Stimulated activated CD4-positive, alpha-beta T cell treated with anti-CD3 and anti-CD28 coated beads, Interleukin-12 subunit alpha, Interleukin-12 subunit beta, amount 100 ng/mL, for 24 hours (primary cell): ENCODE data around the gene PNPT1.

Experiments used
- DNase-seq, 2 experiments: peaks; one replicate each; pipeline ENCODE4 v3.0.0-alpha.2; 2020; ENCODE audit warnings: low read depth in 2 of 2

Gene PNPT1

GRCh38 chr2:55668956-55669355 lies 24.7 kb downstream of the PNPT1 start:
- DNase-seq = no peak

- DNase-seq = no peak
These were observed 40.4 kb downstream of the PNPT1 start for GRCh38 chr2:55653255-55653654.

GRCh38 chr2:55649211-55649610 lies 44.4 kb downstream of the PNPT1 start:
- DNase-seq = no peak

GRCh38 chr2:55636831-55637230 lies 56.8 kb downstream of the PNPT1 start:
- no peak for DNase-seq

GRCh38 chr2:55628931-55629330 lies 64.7 kb downstream of the PNPT1 start:
- DNase-seq = no peak

GRCh38 chr2:55627915-55628314 lies 65.7 kb downstream of the PNPT1 start:
- no peak for DNase-seq

GRCh38 chr2:55621802-55622201 lies 71.8 kb downstream of the PNPT1 start:
- DNase-seq = no peak

- no peak for DNase-seq
These were observed 73.4 kb downstream of the PNPT1 start for GRCh38 chr2:55620123-55620779.

- peak in 1 of 2 experiments; percentile 36 for DNase-seq
These were observed 75.2 kb downstream of the PNPT1 start for GRCh38 chr2:55618275-55619055.

GRCh38 chr2:55618025-55618274 lies 75.7 kb downstream of the PNPT1 start:
- DNase-seq = no peak

- peak; percentile 95 to 98 for DNase-seq
These were observed 76.2 kb downstream of the PNPT1 start, which contains the start of gene PPP4R3B for GRCh38 chr2:55617175-55618024. PPP4R3B (minus strand) TSS chr2:55617622; CDS start chr2:55617285, 337 bp downstream.

GRCh38 chr2:55616551-55617174 lies 77.0 kb downstream of the PNPT1 start:
- no peak for DNase-seq

GRCh38 chr2:55611997-55612396 lies 81.6 kb downstream of the PNPT1 start:
- no peak for DNase-seq

- DNase-seq = no peak
These were observed 82.5 kb downstream of the PNPT1 start for GRCh38 chr2:55610954-55611743.

GRCh38 chr2:55609938-55610578 lies 83.6 kb downstream of the PNPT1 start:
- DNase-seq = no peak

GRCh38 chr2:55609193-55609794 lies 84.3 kb downstream of the PNPT1 start:
- DNase-seq = no peak

- no peak for DNase-seq
These were observed 85.9 kb downstream of the PNPT1 start for GRCh38 chr2:55607717-55608116.

- no peak for DNase-seq
These were observed 89.5 kb downstream of the PNPT1 start for GRCh38 chr2:55604027-55604565.

- DNase-seq = no peak
These were observed 91.8 kb downstream of the PNPT1 start for GRCh38 chr2:55601849-55602248.
